Neural progenitor cell (in vitro differentiated cells): ENCODE data around the gene IFRD2.

Experiments
- EZH2phosphoT487 ChIP-seq: fragments of 200-600 bp; sonication (generic); IDR thresholded peaks from 2 replicates; pipeline ENCODE4 v1.6.1; 2017; ENCODE audit warnings: antibody characterized with exemption
- TF ChIP-seq, protein P1 (sequence below): fragments of 200-600 bp; sonication (generic); IDR thresholded peaks from 2 replicates; pipeline ENCODE4 v1.5.1; 2017; ENCODE audit warnings: antibody characterized with exemption, mild to moderate bottlenecking

DNA sequence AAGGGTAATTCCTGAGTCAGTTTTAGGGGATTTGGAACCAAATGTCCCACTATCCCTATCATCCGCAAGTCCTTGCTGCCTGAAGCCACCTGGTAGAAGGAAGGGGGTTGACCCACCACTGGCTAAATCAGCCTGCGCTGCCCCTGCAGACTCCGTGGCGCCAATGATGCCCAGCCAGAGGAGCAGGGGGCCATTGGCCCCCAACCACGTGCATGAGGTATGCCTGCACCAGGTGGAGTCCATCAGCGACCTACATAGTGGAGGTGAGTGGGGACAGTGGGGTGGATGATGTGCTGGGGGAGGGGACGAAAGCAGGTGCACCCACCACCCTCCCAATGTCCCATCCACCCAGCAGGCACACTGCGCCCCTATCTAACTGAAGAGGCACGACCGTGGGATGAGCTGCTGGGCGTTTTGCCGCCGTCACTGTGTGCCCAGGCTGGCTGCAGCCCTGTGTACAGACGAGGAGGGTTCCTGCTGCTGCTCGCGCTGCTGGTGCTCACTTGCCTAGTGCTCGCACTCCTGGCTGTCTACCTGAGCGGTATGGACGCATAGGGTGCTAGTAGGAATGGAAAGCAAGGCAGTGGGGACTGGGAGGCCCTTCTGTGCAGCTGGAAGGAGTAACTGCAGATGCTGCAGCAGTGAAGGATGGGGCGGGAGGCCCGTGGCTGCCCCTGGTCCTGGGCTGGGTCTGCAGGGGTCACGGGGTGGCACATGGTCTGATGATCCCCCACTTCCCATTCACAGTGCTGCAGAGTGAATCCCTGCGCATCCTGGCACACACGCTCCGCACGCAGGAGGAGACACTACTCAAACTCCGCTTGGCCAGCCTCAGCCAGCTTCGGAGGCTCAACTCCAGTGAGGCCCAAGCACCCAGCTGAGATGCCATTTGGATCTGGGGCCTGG is 5.7 kb downstream of the IFRD2 start:
- TF ChIP-seq EZH2phosphoT487: no peak
- TF ChIP-seq, protein P1, sequence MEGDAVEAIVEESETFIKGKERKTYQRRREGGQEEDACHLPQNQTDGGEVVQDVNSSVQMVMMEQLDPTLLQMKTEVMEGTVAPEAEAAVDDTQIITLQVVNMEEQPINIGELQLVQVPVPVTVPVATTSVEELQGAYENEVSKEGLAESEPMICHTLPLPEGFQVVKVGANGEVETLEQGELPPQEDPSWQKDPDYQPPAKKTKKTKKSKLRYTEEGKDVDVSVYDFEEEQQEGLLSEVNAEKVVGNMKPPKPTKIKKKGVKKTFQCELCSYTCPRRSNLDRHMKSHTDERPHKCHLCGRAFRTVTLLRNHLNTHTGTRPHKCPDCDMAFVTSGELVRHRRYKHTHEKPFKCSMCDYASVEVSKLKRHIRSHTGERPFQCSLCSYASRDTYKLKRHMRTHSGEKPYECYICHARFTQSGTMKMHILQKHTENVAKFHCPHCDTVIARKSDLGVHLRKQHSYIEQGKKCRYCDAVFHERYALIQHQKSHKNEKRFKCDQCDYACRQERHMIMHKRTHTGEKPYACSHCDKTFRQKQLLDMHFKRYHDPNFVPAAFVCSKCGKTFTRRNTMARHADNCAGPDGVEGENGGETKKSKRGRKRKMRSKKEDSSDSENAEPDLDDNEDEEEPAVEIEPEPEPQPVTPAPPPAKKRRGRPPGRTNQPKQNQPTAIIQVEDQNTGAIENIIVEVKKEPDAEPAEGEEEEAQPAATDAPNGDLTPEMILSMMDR: no peak
